ENCODE data around the gene PKNOX2. TPM values are rescaled to one million over a fixed set of nuclear protein-coding genes. Genes with fewer than 3 reads are reported as not detected.

Gene PKNOX2
- total and polyA plus RNA-seq, 2 of the 8 experiments (the other 6 are each of a cell fraction or from before 2014, with no cell fraction given), result 2.0 TPM

DNA sequence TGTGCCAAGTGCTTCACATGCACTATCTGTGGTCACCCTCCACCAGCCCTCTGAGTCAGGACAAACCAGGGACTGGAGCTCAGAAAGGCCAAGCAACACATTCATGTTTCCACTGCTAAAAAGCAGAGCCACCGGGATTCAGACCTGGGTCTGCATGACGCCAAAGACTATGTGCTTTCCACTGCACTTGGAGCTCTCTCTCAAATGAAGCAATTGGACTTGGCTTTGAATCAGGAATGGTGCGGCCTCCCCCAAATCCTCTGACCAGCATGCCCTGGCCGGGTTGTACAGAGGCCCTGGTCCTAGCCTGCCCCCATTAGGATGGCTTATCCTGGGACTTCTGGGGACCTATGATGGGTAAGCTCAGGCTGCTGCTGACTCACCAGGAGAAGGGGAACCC, 80.7 kb downstream of the PKNOX2 start:
- H3K4me3 ChIP-seq (ENCODE audit: extremely low read depth in 1 of 4, insufficient read depth in 2 of 4, low read depth in 3 of 4, low read length in 4 of 4), result no peak overlapping the region
- H4K5ac ChIP-seq (ENCODE audit: insufficient read length, low read depth, low read length), result no peak overlapping the region
- H3K23ac ChIP-seq (ENCODE audit: insufficient read length), result no peak overlapping the region
- no peak for DNase-seq (ENCODE audit: low read depth in 1 of 2, low spot score in 2 of 2)
- no peaks in the 10 kb centered on the region for H3K36me3 ChIP-seq (ENCODE audit: control insufficient read depth in 2 of 4, insufficient read depth in 4 of 4, low read length in 3 of 4)
- H2BK12ac ChIP-seq (ENCODE audit: low read depth, low read length), result no peak overlapping the region
- WGBS, 2 experiments (ENCODE audit: extremely low coverage in 1 of 2, insufficient coverage in 1 of 2, insufficient read length in 1 of 2, insufficient replicate concordance in 2 of 2, low coverage in 1 of 2, low lambda C conversion rate in 2 of 2, missing lambda C conversion rate in 1 of 2), result 85% methylated on average over 4 of the region's 4 CpGs; no CpG with 5 or more reads in 1 of the 2 experiments
- H2BK20ac ChIP-seq (ENCODE audit: low read length), result no peak overlapping the region
- ChIA-PET POLR2A (ENCODE audit: partially characterized antibody) (no interaction called here), CTCF (ENCODE audit: partially characterized antibody) (interaction anchor here (1.3 to 6.0 kb wide), 2 partner anchors 12 to 100 kb away, joined by 5 to 22 read pairs; no protein-coding TSS in a partner anchor)
- H3K79me2 ChIP-seq (ENCODE audit: control insufficient read depth in 1 of 2, insufficient read depth in 2 of 2, low read length in 2 of 2), result no peaks in the 10 kb centered on the region
- no peak overlapping the region for H2BK120ac ChIP-seq (replicated peaks; ENCODE audit: low read depth, low read length)
- no peak overlapping the region for H3K4ac ChIP-seq (replicated peaks; ENCODE audit: insufficient read length, low read depth, low read length)
- H3K4me2 ChIP-seq (ENCODE audit: insufficient read depth in 1 of 2, low read depth in 2 of 2, low read length in 2 of 2), result no peak overlapping the region
- H3K79me1 ChIP-seq (ENCODE audit: low read depth, low read length), result no peaks in the 10 kb centered on the region
- no peak overlapping the region for H4K8ac ChIP-seq (ENCODE audit: extremely low read depth, insufficient read depth, low read length)
- H2BK15ac ChIP-seq (ENCODE audit: low read length), result no peak overlapping the region
- H3K14ac ChIP-seq (ENCODE audit: insufficient read length), result no peak overlapping the region
- no peak for FAIRE-seq
- H4K20me1 ChIP-seq (replicated peaks in 1 of 2; ENCODE audit: control insufficient read depth in 1 of 2, insufficient read depth in 2 of 2, low read length in 2 of 2), result no peaks in the 10 kb centered on the region
- H4K91ac ChIP-seq (replicated peaks; ENCODE audit: insufficient read length, low read length), result no peak overlapping the region
- H2AK5ac ChIP-seq (ENCODE audit: low read depth, low read length), result no peak overlapping the region
- H3K9ac ChIP-seq (replicated peaks in 1 of 4; ENCODE audit: extremely low read depth in 1 of 4, low read depth in 3 of 4, low read length in 3 of 4), result no peak overlapping the region
- H3K9me3 ChIP-seq (ENCODE audit: insufficient read depth in 2 of 2, low read depth in 1 of 2, low read length in 1 of 2), result no peaks in the 10 kb centered on the region
- no peak overlapping the region for H3K56ac ChIP-seq (replicated peaks; ENCODE audit: insufficient read length, low read depth, low read length)
- H3K4me1 ChIP-seq (replicated peaks in 1 of 4; ENCODE audit: control insufficient read depth in 3 of 4, insufficient read depth in 4 of 4, low read length in 3 of 4), result peaks cover 0 to 12% (median 3%) of the 10 kb centered on the region in 4 experiments; a peak in 5 of 7 replicates
- H3K27ac ChIP-seq (ENCODE audit: low read depth, low read length), result no peak overlapping the region
- TF ChIP-seq TAF7 (optimal IDR thresholded peaks at IDR 0.05; ENCODE audit: borderline replicate concordance, low read depth, low read length) (no peak), SIRT6 (IDR thresholded peaks at IDR 0.05; ENCODE audit: low read length) (no peak), ZNF274 (IDR thresholded peaks at IDR 0.05; ENCODE audit: borderline replicate concordance, extremely low read depth, low read length) (no peak), CEBPB (IDR thresholded peaks at IDR 0.05; ENCODE audit: low read depth, low read length) (no peak), ATF2 (IDR thresholded peaks at IDR 0.05; ENCODE audit: low read length) (no peak)
- H3K23me2 ChIP-seq (ENCODE audit: low read depth, low read length), result 0 out of 2 replicates have a peak, but pooled peaks cover 2% of the 10 kb centered on the region
- H2AFZ ChIP-seq (ENCODE audit: low read length), result no peak overlapping the region
- 0 out of 7 replicates have a peak, but pooled peaks cover 0 to 2% (median 0%) of the 10 kb centered on the region in 4 experiments for H3K27me3 ChIP-seq (replicated peaks in 1 of 4; ENCODE audit: control insufficient read depth in 3 of 4, extremely low read depth in 1 of 4, insufficient read depth in 3 of 4, low read length in 3 of 4)
- H3K18ac ChIP-seq (ENCODE audit: extremely low read depth, low read length), result no peak overlapping the region
- no peak overlapping the region for H2BK5ac ChIP-seq (ENCODE audit: low read depth, low read length)

Data from H1 (cell line).